Left ventricle myocardium inferior (tissue), 1 donor: ENCODE data around the gene AUTS2. TPM values are rescaled to one million over a fixed set of nuclear protein-coding genes. Genes with fewer than 3 reads are reported as not detected.

Experiments used
- DNase-seq: peaks from one replicate; pipeline ENCODE4 v3.0.0-alpha.2; 2020
- H3K27ac ChIP-seq: fragments of 200-600 bp; replicated peaks from 2 replicates; pipeline ENCODE4 v1.8.0; 2021
- H3K27me3 ChIP-seq: fragments of 200-600 bp; 2 replicates; pipeline ENCODE4 v1.8.0; 2021; ENCODE audit warnings: low read depth
- H3K36me3 ChIP-seq: fragments of 200-600 bp; 2 replicates; pipeline ENCODE4 v1.8.0; 2021
- H3K4me1 ChIP-seq: fragments of 200-600 bp; 2 replicates; pipeline ENCODE4 v1.8.0; 2021
- H3K4me3 ChIP-seq: fragments of 200-600 bp; 2 replicates; pipeline ENCODE4 v1.8.0; 2021; ENCODE audit warnings: mild to moderate bottlenecking, moderate library complexity
- H3K9me3 ChIP-seq: fragments of 200-600 bp; replicated peaks from 2 replicates; pipeline ENCODE4 v1.8.0; 2021
- intact Hi-C: fragments of 100-400 bp; cut with micrococcal nuclease; formaldehyde crosslinking; loops from one replicate; pipeline ENCODE4 v1.11.0; 2022
- total RNA-seq: library from RNA; stranded (reverse); fragmentation: NEBNext Ultra II Directional; extraction: Animal tissue kit (Norgen Biotek cat#: 25700); gene quantifications from one replicate; pipeline ENCODE4 v1.2.1, GENCODE V29; 2021
- TF ChIP-seq, protein P1 (sequence below): fragments of 200-600 bp; IDR thresholded peaks from 2 replicates; pipeline ENCODE4 v1.8.0; 2021; ENCODE audit warnings: antibody characterized with exemption, mild to moderate bottlenecking, borderline replicate concordance
- donor health status: DM: no; HTN: yes; CAD: no; lungs with severe emphysema.

AUTS2 gene
- total RNA-seq, 1 donor from 2014 or later, result 10.5 TPM

DNA sequence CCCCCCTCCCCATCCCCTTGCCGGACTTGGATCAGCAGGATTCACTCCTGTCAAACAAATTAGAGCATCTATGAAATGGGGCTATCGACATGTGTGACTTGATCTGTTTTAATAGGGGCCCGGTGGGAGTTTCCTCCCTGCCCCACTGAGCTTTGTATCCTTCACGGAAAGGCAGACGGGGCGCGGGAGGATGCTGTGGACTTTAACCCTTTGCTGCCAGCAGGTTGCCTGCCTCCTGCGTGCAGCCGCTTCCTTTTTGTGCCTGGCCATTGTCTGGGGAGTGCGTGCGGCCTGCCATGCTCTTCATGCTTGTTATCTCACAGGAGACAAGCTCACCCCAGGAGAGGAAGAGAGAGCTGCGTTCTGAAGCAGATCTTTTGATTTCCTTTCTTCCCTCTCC is 1020.9 kb downstream of the AUTS2 start:
- H3K36me3 ChIP-seq, result no peaks in the 10 kb centered on the region
- H3K27me3 ChIP-seq, result no peaks in the 10 kb centered on the region
- H3K4me3 ChIP-seq, result no peak overlapping the region
- no peaks in the 10 kb centered on the region for H3K9me3 ChIP-seq
- intact Hi-C loops, result no loop called here
- DNase-seq, result no peak
- peaks cover 12% of the 10 kb centered on the region for H3K4me1 ChIP-seq
- TF ChIP-seq, protein P1, sequence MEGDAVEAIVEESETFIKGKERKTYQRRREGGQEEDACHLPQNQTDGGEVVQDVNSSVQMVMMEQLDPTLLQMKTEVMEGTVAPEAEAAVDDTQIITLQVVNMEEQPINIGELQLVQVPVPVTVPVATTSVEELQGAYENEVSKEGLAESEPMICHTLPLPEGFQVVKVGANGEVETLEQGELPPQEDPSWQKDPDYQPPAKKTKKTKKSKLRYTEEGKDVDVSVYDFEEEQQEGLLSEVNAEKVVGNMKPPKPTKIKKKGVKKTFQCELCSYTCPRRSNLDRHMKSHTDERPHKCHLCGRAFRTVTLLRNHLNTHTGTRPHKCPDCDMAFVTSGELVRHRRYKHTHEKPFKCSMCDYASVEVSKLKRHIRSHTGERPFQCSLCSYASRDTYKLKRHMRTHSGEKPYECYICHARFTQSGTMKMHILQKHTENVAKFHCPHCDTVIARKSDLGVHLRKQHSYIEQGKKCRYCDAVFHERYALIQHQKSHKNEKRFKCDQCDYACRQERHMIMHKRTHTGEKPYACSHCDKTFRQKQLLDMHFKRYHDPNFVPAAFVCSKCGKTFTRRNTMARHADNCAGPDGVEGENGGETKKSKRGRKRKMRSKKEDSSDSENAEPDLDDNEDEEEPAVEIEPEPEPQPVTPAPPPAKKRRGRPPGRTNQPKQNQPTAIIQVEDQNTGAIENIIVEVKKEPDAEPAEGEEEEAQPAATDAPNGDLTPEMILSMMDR, result no peak
- H3K27ac ChIP-seq, result no peak overlapping the region

DNA sequence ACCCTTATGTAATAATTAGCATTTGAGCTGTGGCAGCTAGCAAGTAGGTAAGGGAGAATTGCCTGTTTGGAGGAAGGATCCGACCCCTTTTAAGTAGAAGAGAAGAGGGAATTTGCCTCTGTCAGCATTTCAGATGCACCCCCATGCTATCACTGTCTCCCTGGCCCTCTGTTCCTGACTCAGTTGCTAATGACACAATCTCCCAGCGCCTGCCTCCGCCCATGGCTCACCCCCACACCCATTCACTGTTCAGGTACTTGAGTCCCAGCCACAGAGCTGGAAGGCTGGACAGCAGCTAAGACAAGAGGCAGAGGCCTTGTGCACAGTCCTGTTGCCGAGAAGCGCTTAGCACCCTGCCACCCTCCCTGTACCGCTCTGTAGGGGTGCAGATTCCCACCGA is 1021.4 kb downstream of the AUTS2 start:
- Histone ChIP-seq H3K4me3 (no peak overlapping the region), H3K36me3 (no peaks in the 10 kb centered on the region), H3K27ac (no peak overlapping the region), H3K9me3 (no peaks in the 10 kb centered on the region), H3K4me1 (peaks cover 7% of the 10 kb centered on the region), H3K27me3 (no peaks in the 10 kb centered on the region)
- intact Hi-C loops, result no loop called here
- TF ChIP-seq, protein P1, result no peak
- no peak for DNase-seq

DNA sequence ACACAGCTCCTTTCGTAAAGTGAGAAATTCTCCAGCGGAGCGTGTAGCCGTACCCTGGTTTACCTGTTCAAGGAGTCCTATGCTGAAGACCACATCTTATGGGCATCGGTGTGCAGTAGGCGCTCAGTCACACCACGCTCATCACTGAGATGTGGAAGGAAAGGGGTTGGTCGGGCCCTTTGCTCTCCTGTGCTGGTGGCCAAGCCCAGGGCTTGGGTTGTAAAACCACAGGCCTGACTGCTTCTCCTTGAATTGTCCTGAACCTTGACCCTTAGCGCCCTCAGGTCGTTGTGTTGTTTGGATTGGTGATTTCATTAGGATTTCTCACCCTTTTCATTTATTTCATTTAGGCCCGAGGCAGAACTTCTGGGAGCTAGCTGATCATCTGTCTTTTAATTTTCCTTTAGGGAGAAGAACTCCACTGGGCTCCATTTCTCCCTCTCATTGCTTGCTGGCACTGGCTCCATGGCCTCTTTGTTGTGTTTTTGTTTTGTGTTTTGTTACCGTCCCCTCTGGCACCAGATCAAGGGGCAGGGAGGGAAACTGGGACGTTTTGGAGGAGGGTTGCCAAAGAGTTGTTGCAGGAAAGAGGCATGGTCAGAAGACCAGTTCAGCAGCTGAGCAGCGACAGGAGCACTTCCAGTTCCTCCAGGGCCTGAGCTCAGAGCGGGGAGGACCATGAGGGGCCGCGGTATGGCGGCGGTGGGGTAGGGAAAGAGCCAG is 1022.2 kb downstream of the AUTS2 start:
- no peak overlapping the region for H3K27ac ChIP-seq

DNA sequence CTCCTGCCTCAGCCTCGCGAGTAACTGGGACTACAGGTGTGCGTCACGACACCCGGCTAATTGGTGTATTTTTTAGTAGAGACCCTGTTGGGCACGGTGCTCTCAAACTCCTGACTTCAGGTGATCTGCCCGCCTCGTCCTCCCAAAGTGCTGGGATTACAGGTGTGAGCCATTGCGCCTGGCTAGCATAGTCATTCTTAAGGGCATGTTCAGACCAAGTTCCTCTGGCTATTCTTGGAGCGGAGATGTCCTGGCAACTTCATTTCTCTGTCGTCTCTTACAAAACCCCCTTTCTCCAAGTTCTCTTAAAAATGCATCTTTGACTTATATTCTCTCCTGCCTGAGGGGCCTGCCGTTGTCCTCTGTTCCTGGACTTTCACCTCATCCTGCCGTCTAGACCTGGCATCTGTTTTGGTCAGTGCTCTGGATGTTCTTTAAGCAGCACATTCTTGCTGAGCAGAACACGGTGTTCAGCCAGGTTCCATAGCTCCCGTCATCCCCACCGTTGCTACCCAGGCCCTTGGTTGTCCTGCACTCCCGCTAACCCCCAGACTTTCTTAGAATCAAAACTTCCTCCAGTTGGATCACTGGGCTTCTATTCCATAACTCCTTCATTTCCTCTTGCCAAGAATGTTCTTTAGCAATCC is 1023.8 kb downstream of the AUTS2 start:
- DNase-seq, result no peak
- H3K36me3 ChIP-seq, result no peaks in the 10 kb centered on the region
- intact Hi-C loops, result no loop called here
- H3K27me3 ChIP-seq, result no peaks in the 10 kb centered on the region
- H3K27ac ChIP-seq, result no peak overlapping the region
- H3K4me3 ChIP-seq, result no peak overlapping the region
- TF ChIP-seq, protein P1, result no peak
- H3K4me1 ChIP-seq, result no peaks in the 10 kb centered on the region
- H3K9me3 ChIP-seq, result no peaks in the 10 kb centered on the region

More for the DNA sequence above, 1022.2 kb downstream of the AUTS2 start:
- H3K27me3 ChIP-seq, result no peaks in the 10 kb centered on the region
- H3K9me3 ChIP-seq, result no peaks in the 10 kb centered on the region
- no peak for DNase-seq
- TF ChIP-seq, protein P1, result no peak
- H3K4me3 ChIP-seq, result no peak overlapping the region
- no peaks in the 10 kb centered on the region for H3K4me1 ChIP-seq
- no peaks in the 10 kb centered on the region for H3K36me3 ChIP-seq
- intact Hi-C loops, result no loop called here

DNA sequence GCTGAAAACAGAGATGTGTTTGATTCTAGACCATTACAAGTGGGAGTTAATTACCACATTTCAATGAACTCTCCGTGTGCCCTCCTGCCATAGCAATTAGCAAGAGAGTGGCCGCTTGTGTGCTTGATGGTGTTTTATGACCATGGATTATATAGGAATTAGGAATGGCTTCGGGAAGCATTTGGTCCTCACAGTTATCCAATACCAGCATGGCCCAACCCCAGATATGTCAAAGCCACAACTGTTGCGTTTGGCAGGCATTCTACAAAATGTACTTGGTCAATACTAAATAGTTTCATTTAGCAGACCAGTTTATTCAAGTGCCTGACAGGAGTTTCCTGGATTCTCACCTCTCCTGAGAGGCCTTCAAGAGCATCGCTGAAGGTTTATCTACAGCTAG is 1024.7 kb downstream of the AUTS2 start:
- TF ChIP-seq, protein P1, result no peak

More for the DNA sequence above, 1024.7 kb downstream of the AUTS2 start:
- no peak for DNase-seq
- no peak overlapping the region for H3K27ac ChIP-seq
- H3K36me3 ChIP-seq, result no peaks in the 10 kb centered on the region
- H3K27me3 ChIP-seq, result no peaks in the 10 kb centered on the region
- H3K9me3 ChIP-seq, result no peaks in the 10 kb centered on the region
- no peaks in the 10 kb centered on the region for H3K4me1 ChIP-seq
- no peak overlapping the region for H3K4me3 ChIP-seq
- intact Hi-C loops, result no loop called here
